K562 (cell line): ENCODE results near the gene CIB1. TPM values are rescaled to one million over a fixed set of nuclear protein-coding genes. Genes with fewer than 3 reads are reported as not detected.
A peak's percentile ranks its signal among the peaks of the same experiment; 100 is the strongest.

Experiments used
- EP300 ChIP-seq: IDR thresholded peaks from 2 replicates; pipeline ENCODE4 v1.6.1; 2012; ENCODE audit warnings: low read length, improper control_type of control experiment
- NFATC3 ChIP-seq: fragments of 450-650 bp; IDR thresholded peaks from 2 replicates; pipeline ENCODE4 v1.6.1; 2017; ENCODE audit warnings: mild to moderate bottlenecking
- NUFIP1 ChIP-seq: fragments of 450-650 bp; IDR thresholded peaks from 2 replicates; pipeline ENCODE4 v1.6.1; 2018; ENCODE audit not compliant: partially characterized antibody
- PPARD ChIP-seq: fragments of 250-450 bp; sonication (Bioruptor Pico); IDR thresholded peaks from 2 replicates; pipeline ENCODE4 v1.8.0; 2022; ENCODE audit warnings: inconsistent platforms, mild to moderate bottlenecking, moderate library complexity
- SIN3A ChIP-seq, 2 experiments: fragments of 150-350 bp in 1 of 2; IDR thresholded peaks; 2 replicates each; pipeline ENCODE4 v1.6.1; 2011 to 2016; ENCODE audit warnings: borderline replicate concordance in 2 of 2, low read depth in 2 of 2, low read length in 2 of 2, mild to moderate bottlenecking in 2 of 2, moderate library complexity in 2 of 2; ENCODE audit not compliant: control insufficient read depth in 1 of 2
- SMARCE1 ChIP-seq: fragments of 450-650 bp; IDR thresholded peaks from 2 replicates; pipeline ENCODE4 v1.7.1; 2016; ENCODE audit warnings: mild to moderate bottlenecking
- TCF7L2 ChIP-seq: fragments of 150-350 bp; IDR thresholded peaks from 2 replicates; pipeline ENCODE4 v1.6.1; 2016; ENCODE audit warnings: low read depth, mild to moderate bottlenecking, low read length, moderate library complexity
- ZBTB43 ChIP-seq: sonication (generic); formaldehyde crosslinking; IDR thresholded peaks from 2 replicates; pipeline ENCODE4 v1.8.0; 2023; ENCODE audit warnings: mild to moderate bottlenecking, missing genetic modification reagents
- ZC3H11A ChIP-seq: IDR thresholded peaks from 2 replicates; pipeline ENCODE4 v1.6.1; 2012; ENCODE audit warnings: low read depth, low read length, improper control_type of control experiment
- ZNF165 ChIP-seq: fragments of 250-450 bp; sonication (Bioruptor Pico); IDR thresholded peaks from 2 replicates; pipeline ENCODE4 v1.4.0; 2020; ENCODE audit warnings: borderline replicate concordance
- ZNF232 ChIP-seq: sonication (generic); formaldehyde crosslinking; IDR thresholded peaks from 2 replicates; pipeline ENCODE4 v1.8.0; 2022; ENCODE audit warnings: mild to moderate bottlenecking, missing genetic modification reagents
- ZNF507 ChIP-seq: conservative IDR thresholded peaks from 2 replicates; pipeline ENCODE4 v1.6.1; 2017; ENCODE audit warnings: missing genetic modification characterization, missing compliant biosample characterization
- ZNF695 ChIP-seq: fragments of 450-650 bp; formaldehyde crosslinking; IDR thresholded peaks from 2 replicates; pipeline ENCODE4 v1.4.0; 2020; ENCODE audit warnings: mild to moderate bottlenecking, moderate library complexity
- polyA plus RNA-seq, 8 experiments: library from polyadenylated mRNA; depleted of rRNA in 4 of 8; stranded (reverse) in 5 of 8; unstranded in 3 of 8; fragments of >200 nt; fragmentation: Nextera tagmentation in 2 of 8; fragmentation: Illumina TruSeq in 1 of 8; extraction: Ambion mirVana in 2 of 8; extraction: Trizol in 1 of 8; gene quantifications; 2 replicates each; pipeline versions ENCODE4 v1.2.1 to v1.2.3, GENCODE V29; 2011 to 2014; ENCODE audit warnings: inconsistent platforms in 1 of 8, missing spikeins in 1 of 8
- total RNA-seq, 7 experiments: library from RNA; depleted of rRNA in 6 of 7; stranded (reverse); fragments of >200 nt in 6 of 7; fragmentation: Illumina TruSeq in 2 of 7; extraction: Trizol in 2 of 7; gene quantifications; 2 replicates each; pipeline versions ENCODE4 v1.2.1 to v1.2.3, GENCODE V29; 2011 to 2021; ENCODE audit warnings: low replicate concordance in 1 of 7
- TF ChIP-seq, protein P1 (sequence below): fragments of 200-600 bp; sonication (generic); IDR thresholded peaks from one replicate; pipeline ENCODE4 v1.6.1; 2012; ENCODE audit warnings: mild to moderate bottlenecking, low read depth, low read length, inconsistent platforms

Gene CIB1
- total and polyA plus RNA-seq, 9 of the 15 experiments (the other 6 are each of a cell fraction or from before 2014, with no cell fraction given) = 14.9 to 136 (median 64.5) TPM

DNA sequence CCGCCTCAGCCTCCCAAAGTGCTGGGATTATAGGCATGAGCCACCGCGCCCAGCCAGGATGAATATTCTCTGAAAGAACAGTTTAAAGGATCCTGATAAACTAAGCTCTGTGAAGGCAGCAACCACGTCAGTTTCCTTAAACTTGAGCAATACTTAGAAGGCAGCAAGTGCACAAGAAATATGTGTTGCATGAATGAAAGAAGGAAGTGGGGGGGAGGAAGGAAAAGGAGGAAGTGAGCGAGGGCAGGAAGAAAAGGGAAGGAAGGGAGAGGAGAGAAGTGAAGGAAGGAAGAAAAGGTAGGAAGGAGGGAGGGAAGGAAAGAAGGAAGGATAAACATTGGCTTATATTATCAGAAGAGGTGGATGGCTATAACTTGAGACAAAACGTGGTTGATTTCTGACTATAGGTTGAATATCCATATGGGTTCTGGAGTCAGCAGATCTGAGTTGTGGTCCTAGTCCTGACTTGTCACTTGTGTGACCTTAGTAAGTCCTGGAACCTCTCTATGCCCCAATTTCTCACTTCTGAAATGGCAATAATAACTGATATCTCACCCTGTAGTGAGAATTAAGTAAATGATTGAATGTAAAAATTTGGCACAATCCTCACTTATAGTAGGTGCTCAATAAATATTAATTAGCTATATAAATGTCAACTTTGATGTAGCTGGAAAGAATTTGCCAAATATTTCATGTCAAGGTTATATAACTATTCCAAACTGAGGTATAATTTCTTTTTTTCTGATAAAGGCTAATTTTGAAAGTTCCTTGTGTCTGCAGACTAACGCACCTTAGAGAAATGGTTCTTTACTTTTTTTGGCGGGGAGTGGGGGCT lies 44.6 kb downstream of the CIB1 start (continued):
- TF ChIP-seq, protein P1, sequence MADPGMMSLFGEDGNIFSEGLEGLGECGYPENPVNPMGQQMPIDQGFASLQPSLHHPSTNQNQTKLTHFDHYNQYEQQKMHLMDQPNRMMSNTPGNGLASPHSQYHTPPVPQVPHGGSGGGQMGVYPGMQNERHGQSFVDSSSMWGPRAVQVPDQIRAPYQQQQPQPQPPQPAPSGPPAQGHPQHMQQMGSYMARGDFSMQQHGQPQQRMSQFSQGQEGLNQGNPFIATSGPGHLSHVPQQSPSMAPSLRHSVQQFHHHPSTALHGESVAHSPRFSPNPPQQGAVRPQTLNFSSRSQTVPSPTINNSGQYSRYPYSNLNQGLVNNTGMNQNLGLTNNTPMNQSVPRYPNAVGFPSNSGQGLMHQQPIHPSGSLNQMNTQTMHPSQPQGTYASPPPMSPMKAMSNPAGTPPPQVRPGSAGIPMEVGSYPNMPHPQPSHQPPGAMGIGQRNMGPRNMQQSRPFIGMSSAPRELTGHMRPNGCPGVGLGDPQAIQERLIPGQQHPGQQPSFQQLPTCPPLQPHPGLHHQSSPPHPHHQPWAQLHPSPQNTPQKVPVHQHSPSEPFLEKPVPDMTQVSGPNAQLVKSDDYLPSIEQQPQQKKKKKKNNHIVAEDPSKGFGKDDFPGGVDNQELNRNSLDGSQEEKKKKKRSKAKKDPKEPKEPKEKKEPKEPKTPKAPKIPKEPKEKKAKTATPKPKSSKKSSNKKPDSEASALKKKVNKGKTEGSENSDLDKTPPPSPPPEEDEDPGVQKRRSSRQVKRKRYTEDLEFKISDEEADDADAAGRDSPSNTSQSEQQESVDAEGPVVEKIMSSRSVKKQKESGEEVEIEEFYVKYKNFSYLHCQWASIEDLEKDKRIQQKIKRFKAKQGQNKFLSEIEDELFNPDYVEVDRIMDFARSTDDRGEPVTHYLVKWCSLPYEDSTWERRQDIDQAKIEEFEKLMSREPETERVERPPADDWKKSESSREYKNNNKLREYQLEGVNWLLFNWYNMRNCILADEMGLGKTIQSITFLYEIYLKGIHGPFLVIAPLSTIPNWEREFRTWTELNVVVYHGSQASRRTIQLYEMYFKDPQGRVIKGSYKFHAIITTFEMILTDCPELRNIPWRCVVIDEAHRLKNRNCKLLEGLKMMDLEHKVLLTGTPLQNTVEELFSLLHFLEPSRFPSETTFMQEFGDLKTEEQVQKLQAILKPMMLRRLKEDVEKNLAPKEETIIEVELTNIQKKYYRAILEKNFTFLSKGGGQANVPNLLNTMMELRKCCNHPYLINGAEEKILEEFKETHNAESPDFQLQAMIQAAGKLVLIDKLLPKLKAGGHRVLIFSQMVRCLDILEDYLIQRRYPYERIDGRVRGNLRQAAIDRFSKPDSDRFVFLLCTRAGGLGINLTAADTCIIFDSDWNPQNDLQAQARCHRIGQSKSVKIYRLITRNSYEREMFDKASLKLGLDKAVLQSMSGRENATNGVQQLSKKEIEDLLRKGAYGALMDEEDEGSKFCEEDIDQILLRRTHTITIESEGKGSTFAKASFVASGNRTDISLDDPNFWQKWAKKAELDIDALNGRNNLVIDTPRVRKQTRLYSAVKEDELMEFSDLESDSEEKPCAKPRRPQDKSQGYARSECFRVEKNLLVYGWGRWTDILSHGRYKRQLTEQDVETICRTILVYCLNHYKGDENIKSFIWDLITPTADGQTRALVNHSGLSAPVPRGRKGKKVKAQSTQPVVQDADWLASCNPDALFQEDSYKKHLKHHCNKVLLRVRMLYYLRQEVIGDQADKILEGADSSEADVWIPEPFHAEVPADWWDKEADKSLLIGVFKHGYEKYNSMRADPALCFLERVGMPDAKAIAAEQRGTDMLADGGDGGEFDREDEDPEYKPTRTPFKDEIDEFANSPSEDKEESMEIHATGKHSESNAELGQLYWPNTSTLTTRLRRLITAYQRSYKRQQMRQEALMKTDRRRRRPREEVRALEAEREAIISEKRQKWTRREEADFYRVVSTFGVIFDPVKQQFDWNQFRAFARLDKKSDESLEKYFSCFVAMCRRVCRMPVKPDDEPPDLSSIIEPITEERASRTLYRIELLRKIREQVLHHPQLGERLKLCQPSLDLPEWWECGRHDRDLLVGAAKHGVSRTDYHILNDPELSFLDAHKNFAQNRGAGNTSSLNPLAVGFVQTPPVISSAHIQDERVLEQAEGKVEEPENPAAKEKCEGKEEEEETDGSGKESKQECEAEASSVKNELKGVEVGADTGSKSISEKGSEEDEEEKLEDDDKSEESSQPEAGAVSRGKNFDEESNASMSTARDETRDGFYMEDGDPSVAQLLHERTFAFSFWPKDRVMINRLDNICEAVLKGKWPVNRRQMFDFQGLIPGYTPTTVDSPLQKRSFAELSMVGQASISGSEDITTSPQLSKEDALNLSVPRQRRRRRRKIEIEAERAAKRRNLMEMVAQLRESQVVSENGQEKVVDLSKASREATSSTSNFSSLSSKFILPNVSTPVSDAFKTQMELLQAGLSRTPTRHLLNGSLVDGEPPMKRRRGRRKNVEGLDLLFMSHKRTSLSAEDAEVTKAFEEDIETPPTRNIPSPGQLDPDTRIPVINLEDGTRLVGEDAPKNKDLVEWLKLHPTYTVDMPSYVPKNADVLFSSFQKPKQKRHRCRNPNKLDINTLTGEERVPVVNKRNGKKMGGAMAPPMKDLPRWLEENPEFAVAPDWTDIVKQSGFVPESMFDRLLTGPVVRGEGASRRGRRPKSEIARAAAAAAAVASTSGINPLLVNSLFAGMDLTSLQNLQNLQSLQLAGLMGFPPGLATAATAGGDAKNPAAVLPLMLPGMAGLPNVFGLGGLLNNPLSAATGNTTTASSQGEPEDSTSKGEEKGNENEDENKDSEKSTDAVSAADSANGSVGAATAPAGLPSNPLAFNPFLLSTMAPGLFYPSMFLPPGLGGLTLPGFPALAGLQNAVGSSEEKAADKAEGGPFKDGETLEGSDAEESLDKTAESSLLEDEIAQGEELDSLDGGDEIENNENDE = no peak
- TF ChIP-seq ZNF232 (CRISPR knock-in tag) (no peak), ZNF165 (CRISPR knock-in tag) (no peak), ZC3H11A (no peak), ZNF695 (CRISPR knock-in tag) (no peak), EP300 (no peak), TCF7L2 (no peak), NUFIP1 (no peak), SIN3A (IDR thresholded peaks at IDR 0.05; ENCODE audit: borderline replicate concordance in 2 of 2, control insufficient read depth in 1 of 2, low read depth in 2 of 2, low read length in 2 of 2) (no peak), PPARD (CRISPR knock-in tag) (no peak), NFATC3 (no peak), ZNF507 (no peak), SMARCE1 (peak; percentile 89), ZBTB43 (CRISPR knock-in tag) (no peak)
